Measurements from ENCODE around the gene ARL15.

Gene ARL15

GRCh38 chr5:54018438-54018837, 291.9 kb downstream of the ARL15 start:
- Histone ChIP-seq H3K9ac (ENCODE audit: low read length) (no peak overlapping the region), H3K27me3 (ENCODE audit: control insufficient read depth, insufficient read depth, low read length) (no peaks in the 10 kb centered on the region), H3K36me3 (ENCODE audit: control insufficient read depth, insufficient read depth, low read length) (no peaks in the 10 kb centered on the region), H3K4me3 (ENCODE audit: low read length) (no peak overlapping the region), H3K4me1 (ENCODE audit: control insufficient read depth, insufficient read depth, low read length) (peaks cover 3% of the 10 kb centered on the region), H3K9me3 (ENCODE audit: control insufficient read depth, low read length) (no peaks in the 10 kb centered on the region)

GRCh38 chr5:54017580-54017979, 292.8 kb downstream of the ARL15 start:
- Histone ChIP-seq H3K4me1 (ENCODE audit: control insufficient read depth, insufficient read depth, low read length) (peaks cover 3% of the 10 kb centered on the region), H3K9me3 (ENCODE audit: control insufficient read depth, low read length) (no peaks in the 10 kb centered on the region), H3K27me3 (ENCODE audit: control insufficient read depth, insufficient read depth, low read length) (no peaks in the 10 kb centered on the region), H3K36me3 (ENCODE audit: control insufficient read depth, insufficient read depth, low read length) (no peaks in the 10 kb centered on the region), H3K9ac (ENCODE audit: low read length) (no peak overlapping the region), H3K4me3 (ENCODE audit: low read length) (no peak overlapping the region)

- no peak overlapping the region for H3K4me3 ChIP-seq (ENCODE audit: low read length)
- no peak overlapping the region for H3K9ac ChIP-seq (ENCODE audit: low read length)
- no peaks in the 10 kb centered on the region for H3K9me3 ChIP-seq (ENCODE audit: control insufficient read depth, low read length)
- no peaks in the 10 kb centered on the region for H3K27me3 ChIP-seq (ENCODE audit: control insufficient read depth, insufficient read depth, low read length)
- H3K4me1 ChIP-seq (ENCODE audit: control insufficient read depth, insufficient read depth, low read length), result no peaks in the 10 kb centered on the region
- H3K36me3 ChIP-seq (ENCODE audit: control insufficient read depth, insufficient read depth, low read length), result no peaks in the 10 kb centered on the region
Observed at GRCh38 chr5:54013556-54014194, 296.7 kb downstream of the ARL15 start.

- no peaks in the 10 kb centered on the region for H3K27me3 ChIP-seq (ENCODE audit: control insufficient read depth, insufficient read depth, low read length)
- H3K9ac ChIP-seq (ENCODE audit: low read length), result no peak overlapping the region
- no peaks in the 10 kb centered on the region for H3K9me3 ChIP-seq (ENCODE audit: control insufficient read depth, low read length)
- H3K36me3 ChIP-seq (ENCODE audit: control insufficient read depth, insufficient read depth, low read length), result no peaks in the 10 kb centered on the region
- H3K4me1 ChIP-seq (ENCODE audit: control insufficient read depth, insufficient read depth, low read length), result no peaks in the 10 kb centered on the region
- H3K4me3 ChIP-seq (ENCODE audit: low read length), result no peak overlapping the region
Observed at GRCh38 chr5:54009828-54010227, 300.5 kb downstream of the ARL15 start.

GRCh38 chr5:54009357-54009756, 301.0 kb downstream of the ARL15 start:
- H3K9me3 ChIP-seq (ENCODE audit: control insufficient read depth, low read length), result no peaks in the 10 kb centered on the region
- H3K9ac ChIP-seq (ENCODE audit: low read length), result no peak overlapping the region
- no peaks in the 10 kb centered on the region for H3K27me3 ChIP-seq (ENCODE audit: control insufficient read depth, insufficient read depth, low read length)
- H3K4me1 ChIP-seq (ENCODE audit: control insufficient read depth, insufficient read depth, low read length), result no peaks in the 10 kb centered on the region
- no peaks in the 10 kb centered on the region for H3K36me3 ChIP-seq (ENCODE audit: control insufficient read depth, insufficient read depth, low read length)
- H3K4me3 ChIP-seq (ENCODE audit: low read length), result no peak overlapping the region

GRCh38 chr5:54007827-54008777, 302.3 kb downstream of the ARL15 start:
- H3K9ac ChIP-seq (ENCODE audit: low read length), result no peak overlapping the region
- no peaks in the 10 kb centered on the region for H3K27me3 ChIP-seq (ENCODE audit: control insufficient read depth, insufficient read depth, low read length)
- H3K4me3 ChIP-seq (ENCODE audit: low read length), result no peak overlapping the region
- no peaks in the 10 kb centered on the region for H3K4me1 ChIP-seq (ENCODE audit: control insufficient read depth, insufficient read depth, low read length)
- H3K9me3 ChIP-seq (ENCODE audit: control insufficient read depth, low read length), result no peaks in the 10 kb centered on the region
- H3K36me3 ChIP-seq (ENCODE audit: control insufficient read depth, insufficient read depth, low read length), result no peaks in the 10 kb centered on the region

GRCh38 chr5:54004697-54005096, 305.7 kb downstream of the ARL15 start:
- no peaks in the 10 kb centered on the region for H3K27me3 ChIP-seq (ENCODE audit: control insufficient read depth, insufficient read depth, low read length)
- no peaks in the 10 kb centered on the region for H3K4me1 ChIP-seq (ENCODE audit: control insufficient read depth, insufficient read depth, low read length)
- no peak overlapping the region for H3K4me3 ChIP-seq (ENCODE audit: low read length)
- H3K9ac ChIP-seq (ENCODE audit: low read length), result no peak overlapping the region
- H3K9me3 ChIP-seq (ENCODE audit: control insufficient read depth, low read length), result no peaks in the 10 kb centered on the region
- no peaks in the 10 kb centered on the region for H3K36me3 ChIP-seq (ENCODE audit: control insufficient read depth, insufficient read depth, low read length)

GRCh38 chr5:54002779-54003178, 307.6 kb downstream of the ARL15 start:
- H3K4me3 ChIP-seq (ENCODE audit: low read length), result no peak overlapping the region
- no peak overlapping the region for H3K9ac ChIP-seq (ENCODE audit: low read length)
- H3K9me3 ChIP-seq (ENCODE audit: control insufficient read depth, low read length), result no peaks in the 10 kb centered on the region
- no peaks in the 10 kb centered on the region for H3K4me1 ChIP-seq (ENCODE audit: control insufficient read depth, insufficient read depth, low read length)
- no peaks in the 10 kb centered on the region for H3K36me3 ChIP-seq (ENCODE audit: control insufficient read depth, insufficient read depth, low read length)
- H3K27me3 ChIP-seq (ENCODE audit: control insufficient read depth, insufficient read depth, low read length), result no peaks in the 10 kb centered on the region

- Histone ChIP-seq H3K36me3 (ENCODE audit: control insufficient read depth, insufficient read depth, low read length) (no peaks in the 10 kb centered on the region), H3K9me3 (ENCODE audit: control insufficient read depth, low read length) (no peaks in the 10 kb centered on the region), H3K9ac (ENCODE audit: low read length) (no peak overlapping the region), H3K4me3 (ENCODE audit: low read length) (no peak overlapping the region), H3K4me1 (ENCODE audit: control insufficient read depth, insufficient read depth, low read length) (no peaks in the 10 kb centered on the region), H3K27me3 (ENCODE audit: control insufficient read depth, insufficient read depth, low read length) (no peaks in the 10 kb centered on the region)
Observed at GRCh38 chr5:54001976-54002775, 308.2 kb downstream of the ARL15 start.

- no peak overlapping the region for H3K4me3 ChIP-seq (ENCODE audit: low read length)
- no peak overlapping the region for H3K9ac ChIP-seq (ENCODE audit: low read length)
- H3K9me3 ChIP-seq (ENCODE audit: control insufficient read depth, low read length), result no peaks in the 10 kb centered on the region
- H3K4me1 ChIP-seq (ENCODE audit: control insufficient read depth, insufficient read depth, low read length), result no peaks in the 10 kb centered on the region
- no peaks in the 10 kb centered on the region for H3K27me3 ChIP-seq (ENCODE audit: control insufficient read depth, insufficient read depth, low read length)
- H3K36me3 ChIP-seq (ENCODE audit: control insufficient read depth, insufficient read depth, low read length), result no peaks in the 10 kb centered on the region
Observed at GRCh38 chr5:54000011-54000410, 310.4 kb downstream of the ARL15 start.

GRCh38 chr5:53997736-53998627, 312.4 kb downstream of the ARL15 start:
- H3K4me3 ChIP-seq (ENCODE audit: low read length), result no peak overlapping the region
- H3K36me3 ChIP-seq (ENCODE audit: control insufficient read depth, insufficient read depth, low read length), result no peaks in the 10 kb centered on the region
- no peaks in the 10 kb centered on the region for H3K27me3 ChIP-seq (ENCODE audit: control insufficient read depth, insufficient read depth, low read length)
- no peaks in the 10 kb centered on the region for H3K4me1 ChIP-seq (ENCODE audit: control insufficient read depth, insufficient read depth, low read length)
- no peak overlapping the region for H3K9ac ChIP-seq (ENCODE audit: low read length)
- no peaks in the 10 kb centered on the region for H3K9me3 ChIP-seq (ENCODE audit: control insufficient read depth, low read length)

Measured in mucosa of stomach (tissue), 1 donor.